SIG-M5 treated with dmso at 0.1 percent for 504 hours (cell line): ENCODE data around the gene BMPR1B.

Experiments
- DNase-seq: peaks from one replicate; lab custom pipeline; 2025; ENCODE audit not compliant: unreplicated experiment; lab: John Stamatoyannopoulos, UW

BMPR1B gene

DNA sequence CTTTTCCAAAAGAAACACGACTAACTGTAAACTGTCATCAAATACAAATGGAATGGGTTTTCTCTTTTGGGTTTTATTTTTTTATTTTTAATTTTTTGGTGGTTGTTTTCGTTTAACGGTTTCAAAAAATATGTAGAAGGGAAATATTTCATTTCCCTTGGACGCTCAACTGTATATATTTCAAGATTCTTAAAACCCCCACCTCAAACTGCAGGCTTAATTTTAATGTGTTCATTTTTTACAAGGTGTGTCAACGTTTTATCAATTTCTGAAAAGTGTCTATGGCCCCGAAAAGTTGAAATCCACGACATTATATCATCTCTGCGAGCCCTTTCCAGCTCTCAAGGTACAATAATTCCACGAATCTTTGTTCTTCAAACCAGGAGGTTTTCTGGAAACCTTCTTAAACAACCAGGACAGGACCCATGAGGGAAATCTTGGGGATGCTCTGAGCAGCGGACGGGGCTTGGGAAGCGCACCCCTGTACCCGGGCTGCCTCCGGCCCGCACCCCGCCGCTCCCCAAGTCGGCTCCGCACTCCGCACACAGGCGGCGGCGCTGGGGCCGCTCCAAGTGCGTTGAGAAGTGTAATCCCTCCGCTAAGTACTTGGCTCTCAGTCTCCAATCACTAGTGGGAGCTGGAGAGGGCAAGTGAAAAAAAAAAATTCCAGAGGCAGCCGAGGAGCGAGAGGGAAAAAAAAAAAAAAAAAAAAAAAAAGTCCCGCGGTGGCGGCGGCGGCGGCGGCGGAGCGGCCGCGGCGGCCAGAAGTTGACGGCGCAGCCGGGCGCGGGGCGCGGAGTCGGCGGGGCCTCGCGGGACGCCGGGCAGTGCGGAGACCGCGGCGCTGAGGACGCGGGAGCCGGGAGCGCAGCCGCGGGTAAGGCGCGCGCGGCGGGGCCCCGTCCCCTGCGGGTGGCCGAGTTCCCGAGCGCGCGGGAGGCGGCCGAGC, at the start of gene BMPR1B:
BMPR1B (plus strand) TSS at position 764 of the 949 bp plus-strand sequence. CDS start 346,470 bp downstream, outside the sequence.
- DNase-seq, result no peak

GRCh38 chr4:94711635-94712034, 46.1 kb upstream of the BMPR1B start:
- no peak for DNase-seq

DNA sequence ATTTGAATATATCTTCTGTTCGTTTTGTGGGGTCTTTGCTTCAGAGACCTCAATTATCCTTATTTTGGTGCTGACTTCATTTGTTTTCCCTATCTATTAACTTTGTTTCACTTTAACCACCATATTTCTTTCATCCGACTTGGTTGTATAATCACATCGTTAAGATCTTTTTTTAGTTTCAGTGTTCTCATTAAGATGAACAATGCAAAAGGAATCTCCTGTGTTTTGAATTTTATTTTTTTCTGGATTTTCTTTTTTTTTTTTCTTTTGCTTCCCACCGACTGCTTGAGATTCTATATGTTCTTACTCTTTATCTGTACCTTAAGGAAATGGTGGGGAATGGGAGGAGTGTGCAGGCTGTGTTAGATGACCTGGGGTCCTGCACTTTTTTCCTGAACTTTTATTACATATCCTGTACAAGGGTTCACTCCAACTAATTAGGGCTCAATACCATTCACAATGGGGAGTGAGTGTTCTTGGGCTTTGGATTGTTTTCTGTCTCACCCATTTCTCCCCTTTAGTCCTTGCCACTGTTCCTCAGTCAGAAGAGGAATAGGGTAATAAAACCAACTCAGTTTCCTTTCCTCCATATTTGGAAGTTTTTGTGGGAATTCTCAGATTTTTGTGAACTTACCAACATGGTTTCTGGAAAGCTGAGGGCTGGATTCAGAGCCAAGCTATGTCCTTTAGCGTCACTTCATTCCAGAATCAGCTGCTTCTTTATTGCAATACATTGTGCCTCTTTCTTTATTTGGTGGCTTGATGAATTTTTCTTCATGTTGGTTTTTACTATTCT, 43.2 kb upstream of the BMPR1B start:
- DNase-seq, result no peak

GRCh38 chr4:94715726-94716125, 42.0 kb upstream of the BMPR1B start:
- DNase-seq, result no peak

GRCh38 chr4:94721310-94721709, 36.4 kb upstream of the BMPR1B start:
- DNase-seq, result no peak

- no peak for DNase-seq
Observed at GRCh38 chr4:94722270-94722669, 35.5 kb upstream of the BMPR1B start.

DNA sequence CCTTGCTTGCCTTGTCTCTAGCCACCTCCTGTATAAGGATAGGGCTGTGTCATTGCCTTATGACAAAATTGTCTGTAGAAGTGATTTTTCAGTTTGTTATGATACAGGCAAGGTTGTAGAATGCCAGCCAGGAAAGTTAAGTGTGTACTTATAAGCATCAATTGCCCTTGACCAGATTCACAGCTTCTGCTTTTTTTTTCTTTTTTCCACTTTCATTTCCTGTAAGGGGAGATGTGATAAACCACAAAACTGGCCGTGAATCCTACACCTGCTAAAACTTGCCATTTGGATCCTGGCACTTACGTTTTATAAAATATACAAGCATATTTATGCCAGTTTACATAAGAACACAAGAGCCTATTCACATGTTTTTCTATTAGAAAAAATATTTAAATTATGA, 35.0 kb upstream of the BMPR1B start:
- DNase-seq, result no peak

- DNase-seq, result no peak
Observed at GRCh38 chr4:94724016-94724790, 33.6 kb upstream of the BMPR1B start.

- no peak for DNase-seq
Observed at GRCh38 chr4:94726524-94727123, 31.1 kb upstream of the BMPR1B start.

DNA sequence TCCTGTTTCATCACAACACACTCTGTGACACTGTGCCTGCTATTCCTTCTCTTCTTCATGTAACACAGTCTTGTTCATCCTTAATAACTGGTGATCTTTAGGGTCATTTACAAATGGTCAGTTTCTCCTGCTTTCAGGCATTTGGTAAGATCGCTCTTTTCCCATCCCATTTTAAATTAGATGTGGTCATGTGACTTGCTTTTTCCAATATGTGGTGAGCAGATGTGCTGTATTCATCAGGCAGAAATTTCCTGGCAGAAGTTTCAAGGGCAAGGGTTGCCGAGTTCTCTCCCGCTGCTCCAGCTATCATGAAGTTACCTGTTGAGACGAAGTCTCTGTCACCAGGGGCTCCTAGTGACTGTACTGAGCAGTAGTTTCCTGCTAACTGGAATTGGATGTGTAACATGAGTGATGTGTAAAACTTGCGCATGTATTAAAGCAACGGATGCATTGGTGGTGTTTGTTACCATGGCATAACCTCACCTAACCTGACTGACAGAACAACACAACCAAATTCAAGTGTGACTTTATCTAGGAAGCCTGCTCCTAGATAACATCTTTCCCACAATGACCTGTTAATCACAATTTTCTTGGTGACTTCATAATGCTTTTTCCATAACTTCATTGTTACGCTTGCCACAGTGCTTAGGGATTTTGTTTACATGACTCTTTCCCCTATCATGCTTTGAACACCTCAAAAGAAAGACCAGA, 29.5 kb upstream of the BMPR1B start:
- no peak for DNase-seq

DNA sequence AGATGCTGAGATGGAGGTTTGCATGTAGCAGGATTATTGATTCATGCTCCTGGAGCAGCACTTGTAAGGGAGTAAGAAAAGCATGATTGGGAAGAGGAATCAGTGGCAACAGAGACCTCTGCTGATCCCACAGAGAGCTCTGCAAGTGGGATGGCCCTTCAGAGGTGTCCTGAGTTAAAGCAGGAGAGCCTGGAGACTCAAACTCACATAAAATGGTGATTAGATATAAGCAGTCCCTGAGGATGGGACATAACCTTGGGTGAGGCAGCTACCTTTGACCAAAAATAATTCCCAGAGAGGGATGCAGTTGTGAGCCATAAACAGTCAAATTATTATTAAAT, 25.4 kb upstream of the BMPR1B start:
- DNase-seq, result no peak

DNA sequence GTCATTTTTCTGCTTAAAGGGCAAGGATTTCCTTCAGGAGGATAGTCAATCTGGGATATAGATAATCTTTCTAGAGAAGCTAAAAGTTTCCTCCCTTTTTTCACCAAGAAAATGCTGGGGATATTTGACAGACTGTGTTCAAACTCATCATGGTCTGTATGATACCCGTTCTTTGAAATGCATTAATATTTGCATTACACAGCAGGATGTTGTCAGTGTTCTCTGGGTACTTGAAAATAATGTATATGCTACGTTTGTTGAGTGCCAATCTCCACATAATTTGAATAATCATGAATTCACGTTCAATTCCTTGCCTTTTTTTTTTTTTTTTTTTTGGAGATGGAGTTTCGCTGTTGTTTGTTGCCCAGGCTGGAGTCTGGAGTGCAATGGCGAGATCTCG, 18.0 kb upstream of the BMPR1B start:
- DNase-seq, result no peak

GRCh38 chr4:94741304-94741703, 16.5 kb upstream of the BMPR1B start:
- no peak for DNase-seq

DNA sequence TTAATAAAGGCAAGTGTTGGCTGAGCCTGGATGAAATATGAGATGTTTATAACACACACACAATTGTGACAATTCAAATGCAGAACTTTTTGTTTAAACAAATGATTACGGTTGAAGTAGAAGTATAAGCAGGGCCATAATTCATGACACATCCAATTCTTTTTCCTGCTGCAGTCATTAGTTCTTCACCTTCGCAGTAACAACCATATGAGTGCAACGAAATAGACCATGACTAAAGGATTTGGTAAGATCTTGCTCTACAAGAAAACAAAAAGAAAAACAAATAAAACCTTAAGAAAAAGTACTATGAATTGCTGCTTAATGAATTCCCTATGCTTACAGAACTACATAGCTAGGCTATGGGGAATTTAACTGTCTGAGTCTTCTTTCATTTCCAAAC, 13.9 kb upstream of the BMPR1B start:
- no peak for DNase-seq

DNA sequence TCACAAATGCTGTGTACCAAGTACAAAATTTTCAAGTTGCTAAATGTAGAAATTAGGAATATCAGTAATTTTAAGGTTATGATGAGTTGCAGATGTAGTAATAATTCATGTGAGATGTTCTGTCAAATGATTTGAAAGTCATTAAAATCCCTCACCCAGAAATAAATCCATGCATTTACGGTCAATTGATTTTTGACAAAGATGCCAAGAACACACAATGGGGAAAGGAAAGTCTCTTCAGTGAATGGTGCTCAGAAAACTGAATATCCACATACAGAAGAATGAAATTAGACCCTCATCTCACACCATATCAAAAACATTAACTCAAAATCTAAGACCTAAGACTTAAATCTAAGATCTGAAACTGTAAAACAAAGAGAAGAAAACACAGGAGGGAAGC, 12.9 kb upstream of the BMPR1B start:
- DNase-seq, result no peak

DNA sequence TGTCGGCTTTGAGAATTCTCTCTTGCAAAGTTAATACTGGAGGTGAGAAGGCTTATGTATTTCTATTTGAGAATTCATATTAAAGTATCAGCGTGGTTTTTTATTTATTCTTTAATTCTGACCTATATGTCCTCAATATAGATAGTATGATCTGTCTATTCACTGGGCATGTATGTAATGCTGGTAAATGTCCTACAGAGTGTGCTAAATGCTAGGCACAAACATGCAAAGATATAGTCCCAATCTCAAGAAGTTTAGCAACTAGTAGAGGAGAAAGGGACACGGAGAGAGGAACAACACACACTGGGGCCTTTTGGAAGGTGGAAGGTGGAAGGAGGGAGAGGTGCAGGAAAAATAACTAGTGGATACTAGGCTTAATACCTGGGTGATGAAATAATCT, 11.0 kb upstream of the BMPR1B start:
- no peak for DNase-seq

DNA sequence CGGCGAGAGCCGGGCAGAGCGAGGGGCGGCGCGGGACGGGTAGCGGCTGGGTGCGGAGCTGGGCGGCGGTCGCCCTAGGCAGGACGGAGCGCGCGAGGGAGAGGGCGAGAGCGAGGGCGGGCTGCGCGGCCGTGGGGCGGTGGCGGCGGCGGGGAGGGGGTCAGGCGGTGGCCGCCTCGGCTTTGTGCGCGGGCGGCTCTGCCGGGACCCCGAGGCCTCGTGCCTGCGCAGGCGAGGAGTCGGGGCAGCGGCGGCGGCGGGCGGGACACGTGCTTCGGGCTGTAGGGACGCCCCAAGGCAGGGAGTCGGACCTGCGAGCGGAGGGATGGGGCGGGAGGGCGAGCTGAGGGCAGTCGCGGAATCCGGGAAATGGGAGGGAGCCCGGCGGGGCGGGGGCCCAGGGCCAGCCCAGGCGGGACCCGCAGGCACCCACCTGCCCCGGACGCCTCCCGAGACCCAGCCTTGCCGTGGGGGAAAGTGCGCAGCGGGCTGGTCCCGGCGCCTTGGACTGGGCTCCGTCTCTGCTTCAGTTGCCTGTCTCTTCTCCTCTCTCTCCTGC, 465 bp downstream of the BMPR1B start:
- no peak for DNase-seq

GRCh38 chr4:94758700-94759399, 1.1 kb downstream of the BMPR1B start:
- no peak for DNase-seq

DNA sequence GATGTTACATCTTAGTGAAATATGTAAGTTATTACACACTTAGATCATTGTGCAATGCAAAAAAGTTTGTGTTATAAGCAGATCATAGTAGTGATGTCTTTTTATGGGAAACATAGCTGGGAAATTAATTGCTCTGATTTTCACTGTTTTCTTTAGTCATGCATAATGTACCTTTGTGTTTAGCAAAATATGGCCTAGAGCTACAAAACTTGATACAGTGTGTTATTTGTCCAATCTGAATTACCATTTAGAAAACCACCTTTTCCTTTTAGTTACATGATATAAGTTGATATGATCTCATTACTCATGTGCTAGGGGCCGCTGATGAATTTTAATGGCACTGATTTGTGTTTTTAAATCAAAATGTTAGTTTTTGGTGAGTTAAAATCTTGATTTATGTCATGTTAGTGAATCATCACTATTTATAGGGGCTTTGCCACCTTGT, 2.0 kb downstream of the BMPR1B start:
- no peak for DNase-seq
